Mesendoderm (in vitro differentiated cells): Measurements from ENCODE around the gene IL17RE.
"Not testable (repeated sequence)": the region's sequence is repeated elsewhere in the genome, so short reads cannot be mapped to it uniquely, and the experiment has no call there.

ENCODE experiments used
- DNase-seq: peaks from one replicate; pipeline ENCODE4 v3.0.0; 2013
- H2AK5ac ChIP-seq: 2 replicates; pipeline ENCODE4 v1.6.1; 2013; ENCODE audit warnings: low read length, inconsistent platforms
- H2BK120ac ChIP-seq: 2 replicates; pipeline ENCODE4 v1.6.1; 2013; ENCODE audit warnings: low read depth, mild to moderate bottlenecking, low read length, moderate library complexity, mixed read lengths
- H2BK15ac ChIP-seq: replicated peaks from 2 replicates; pipeline ENCODE4 v1.6.1; 2013; ENCODE audit warnings: low read depth, mild to moderate bottlenecking, moderate library complexity
- H2BK5ac ChIP-seq: 2 replicates; pipeline ENCODE4 v1.6.1; 2013; ENCODE audit warnings: low read length, inconsistent platforms
- H3K18ac ChIP-seq: 2 replicates; pipeline ENCODE4 v1.6.1; 2013; ENCODE audit warnings: mild to moderate bottlenecking, low read length, mixed read lengths
- H3K23ac ChIP-seq: one replicate; pipeline ENCODE4 v1.6.1; 2013; ENCODE audit warnings: low read length
- H3K27ac ChIP-seq: 2 replicates; pipeline ENCODE4 v1.5.1; 2013; ENCODE audit warnings: low read depth, mild to moderate bottlenecking, inconsistent platforms, low read length, moderate library complexity
- H3K27me3 ChIP-seq: 2 replicates; pipeline ENCODE4 v1.6.1; 2013; ENCODE audit warnings: low read length, control low read depth, mild to moderate bottlenecking, inconsistent platforms; ENCODE audit not compliant: insufficient read depth, poor library complexity
- H3K36me3 ChIP-seq: 2 replicates; pipeline ENCODE4 v1.6.1; 2013; ENCODE audit warnings: low read length, inconsistent platforms; ENCODE audit not compliant: control insufficient read depth, insufficient read depth
- H3K4ac ChIP-seq: one replicate; pipeline ENCODE4 v1.6.1; 2013; ENCODE audit warnings: low read depth, mild to moderate bottlenecking, low read length, moderate library complexity
- H3K4me1 ChIP-seq: 2 replicates; pipeline ENCODE4 v1.6.1; 2013; ENCODE audit warnings: low read depth, low read length, inconsistent platforms; ENCODE audit not compliant: control insufficient read depth
- H3K4me2 ChIP-seq: 2 replicates; pipeline ENCODE4 v1.6.1; 2013; ENCODE audit warnings: low read length
- H3K4me3 ChIP-seq: 2 replicates; pipeline ENCODE4 v1.5.1; 2013; ENCODE audit warnings: mild to moderate bottlenecking, low read length
- H3K56ac ChIP-seq: one replicate; pipeline ENCODE4 v1.6.1; 2013; ENCODE audit warnings: low read length
- H3K79me1 ChIP-seq: 2 replicates; pipeline ENCODE4 v1.6.1; 2013; ENCODE audit warnings: low read length, inconsistent platforms
- H3K79me2 ChIP-seq: 2 replicates; pipeline ENCODE4 v1.6.1; 2013; ENCODE audit warnings: mild to moderate bottlenecking, low read length; ENCODE audit not compliant: control insufficient read depth, insufficient read depth
- H3K9ac ChIP-seq: 2 replicates; pipeline ENCODE4 v1.6.1; 2013; ENCODE audit warnings: low read length, inconsistent platforms
- H4K5ac ChIP-seq: one replicate; pipeline ENCODE4 v1.6.1; 2013; ENCODE audit warnings: low read length
- H4K8ac ChIP-seq: one replicate; pipeline ENCODE4 v1.6.1; 2013; ENCODE audit warnings: low read depth, mild to moderate bottlenecking, control low read depth, low read length, moderate library complexity
- WGBS: extraction: QIAGEN DNeasy Blood & Tissue Kit; methylation state at CpG from one replicate; pipeline ENCODE4 v1.1.7; 2013; ENCODE audit warnings: low lambda C conversion rate, missing lambda C conversion rate; ENCODE audit not compliant: insufficient coverage; ENCODE audit errors: extremely low coverage; 5-methylcytosine and 5-hydroxymethylcytosine counted together

Gene IL17RE

DNA sequence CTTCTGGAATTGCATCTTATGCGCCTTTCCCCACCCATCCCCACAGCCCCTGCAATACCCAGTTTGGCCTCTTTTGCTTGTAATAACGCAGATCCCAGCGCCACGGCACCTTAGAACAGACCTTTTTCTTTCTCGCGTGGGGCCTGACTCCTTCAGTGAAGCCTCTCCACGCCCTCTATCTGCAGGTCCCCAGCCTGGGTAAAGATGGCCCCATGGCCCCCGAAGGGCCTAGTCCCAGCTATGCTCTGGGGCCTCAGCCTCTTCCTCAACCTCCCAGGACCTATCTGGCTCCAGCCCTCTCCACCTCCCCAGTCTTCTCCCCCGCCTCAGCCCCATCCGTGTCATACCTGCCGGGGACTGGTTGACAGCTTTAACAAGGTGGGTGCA is 31.6 kb downstream of the IL17RE start:
- peak overlapping the region; percentile 83 for H3K9ac ChIP-seq
- no peak overlapping the region for H2AK5ac ChIP-seq
- peak overlapping the region; percentile 83 for H3K4me3 ChIP-seq
- peak overlapping the region; percentile 57 for H3K4ac ChIP-seq
- no CpG with 5 or more reads among the region's 11 CpGs for WGBS
- no peaks in the 10 kb centered on the region for H3K79me2 ChIP-seq
- H3K56ac ChIP-seq, result peak overlapping the region; percentile 92
- H3K23ac ChIP-seq, result no peak overlapping the region
- peak overlapping the region; percentile 82 for H4K8ac ChIP-seq
- peak overlapping the region; percentile 94 for H3K4me2 ChIP-seq
- no peaks in the 10 kb centered on the region for H3K79me1 ChIP-seq
- no peaks in the 10 kb centered on the region for H3K36me3 ChIP-seq
- H3K27ac ChIP-seq, result no peak overlapping the region
- H2BK120ac ChIP-seq, result no peak overlapping the region
- no peak overlapping the region for H2BK15ac ChIP-seq
- no peak for DNase-seq
- no peak overlapping the region for H4K5ac ChIP-seq
- H2BK5ac ChIP-seq, result no peak overlapping the region
- H3K27me3 ChIP-seq, result no peaks in the 10 kb centered on the region
- peaks cover 3% of the 10 kb centered on the region for H3K4me1 ChIP-seq
- peak overlapping the region; percentile 89 for H3K18ac ChIP-seq

GRCh38 chr3:9934993-9935392 is 32.3 kb downstream of the IL17RE start:
- Histone ChIP-seq H3K9ac (no peak overlapping the region), H3K4me1 (peaks cover 3% of the 10 kb centered on the region), H3K27ac (no peak overlapping the region), H3K4ac (no peak overlapping the region), H3K18ac (no peak overlapping the region), H2AK5ac (no peak overlapping the region), H3K79me1 (no peaks in the 10 kb centered on the region), H4K5ac (no peak overlapping the region), H3K4me2 (no peak overlapping the region), H2BK15ac (no peak overlapping the region), H3K56ac (no peak overlapping the region), H3K27me3 (no peaks in the 10 kb centered on the region), H2BK5ac (no peak overlapping the region), H3K23ac (no peak overlapping the region), H3K36me3 (no peaks in the 10 kb centered on the region), H2BK120ac (no peak overlapping the region), H3K4me3 (no peak overlapping the region), H4K8ac (no peak overlapping the region), H3K79me2 (no peaks in the 10 kb centered on the region)
- no peak for DNase-seq
- no CpG with 5 or more reads among the region's 4 CpGs for WGBS

DNA sequence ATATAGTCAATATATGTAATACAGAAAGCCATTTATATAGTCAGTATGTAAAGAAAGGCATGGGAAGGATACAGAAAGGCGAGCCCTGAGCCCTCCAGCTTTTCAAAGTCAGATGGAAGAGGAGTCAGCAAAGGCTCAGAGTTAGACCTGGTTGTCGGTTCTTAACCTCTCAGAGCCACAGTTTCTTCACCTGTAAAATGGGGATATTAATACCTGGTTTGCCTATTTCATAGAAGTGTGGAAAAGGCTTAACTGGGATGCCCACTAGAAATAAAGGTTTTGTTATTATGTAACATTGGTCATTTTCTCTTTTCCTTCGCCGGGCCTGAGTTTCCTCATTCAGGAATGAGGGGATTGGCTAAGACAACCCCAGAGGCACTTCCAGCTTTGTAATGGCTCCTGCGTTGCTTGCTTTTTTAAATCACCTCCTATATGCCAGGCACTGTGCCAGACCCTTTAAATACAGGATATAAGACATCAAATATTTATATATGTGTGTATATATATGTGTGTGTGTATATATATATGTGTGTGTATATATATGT is 33.4 kb downstream of the IL17RE start:
- Histone ChIP-seq H3K23ac (no peak overlapping the region), H3K36me3 (no peaks in the 10 kb centered on the region), H3K9ac (no peak overlapping the region), H3K79me1 (no peaks in the 10 kb centered on the region), H3K4me1 (peaks cover 3% of the 10 kb centered on the region), H3K4ac (no peak overlapping the region), H3K79me2 (no peaks in the 10 kb centered on the region), H4K8ac (no peak overlapping the region), H3K18ac (no peak overlapping the region), H2AK5ac (no peak overlapping the region), H3K27ac (no peak overlapping the region), H4K5ac (no peak overlapping the region), H3K4me2 (no peak overlapping the region), H2BK120ac (no peak overlapping the region), H2BK5ac (no peak overlapping the region), H3K56ac (no peak overlapping the region), H2BK15ac (no peak overlapping the region), H3K4me3 (no peak overlapping the region), H3K27me3 (no peaks in the 10 kb centered on the region)
- WGBS, result no CpG with 5 or more reads among the region's 5 CpGs
- DNase-seq, result no peak

- Histone ChIP-seq H3K9ac (no peak overlapping the region), H3K23ac (no peak overlapping the region), H3K18ac (no peak overlapping the region), H3K27me3 (no peaks in the 10 kb centered on the region), H3K4ac (no peak overlapping the region), H3K79me1 (no peaks in the 10 kb centered on the region), H2AK5ac (no peak overlapping the region), H4K8ac (no peak overlapping the region), H3K36me3 (no peaks in the 10 kb centered on the region), H3K56ac (no peak overlapping the region), H3K4me2 (no peak overlapping the region), H3K79me2 (no peaks in the 10 kb centered on the region), H4K5ac (no peak overlapping the region), H3K4me1 (peaks cover 3% of the 10 kb centered on the region), H3K27ac (no peak overlapping the region), H2BK5ac (no peak overlapping the region), H2BK15ac (no peak overlapping the region), H2BK120ac (no peak overlapping the region), H3K4me3 (no peak overlapping the region)
- no CpG with 5 or more reads among the region's 13 CpGs for WGBS
- no peak for DNase-seq
Observed at GRCh38 chr3:9937486-9938238, 35.0 kb downstream of the IL17RE start.

- H3K23ac ChIP-seq, result no peak overlapping the region
- H4K5ac ChIP-seq, result no peak overlapping the region
- H3K4me2 ChIP-seq, result no peak overlapping the region
- no peak overlapping the region for H3K4me3 ChIP-seq
- DNase-seq, result no peak
- H3K9ac ChIP-seq, result no peak overlapping the region
- H3K27me3 ChIP-seq, result no peaks in the 10 kb centered on the region
- H3K18ac ChIP-seq, result no peak overlapping the region
- no peak overlapping the region for H3K27ac ChIP-seq
- no peak overlapping the region for H2BK5ac ChIP-seq
- H3K79me2 ChIP-seq, result no peaks in the 10 kb centered on the region
- H2BK120ac ChIP-seq, result no peak overlapping the region
- no peak overlapping the region for H3K56ac ChIP-seq
- no peak overlapping the region for H3K4ac ChIP-seq
- no peaks in the 10 kb centered on the region for H3K79me1 ChIP-seq
- WGBS, result no CpG with 5 or more reads among the region's 2 CpGs
- no peak overlapping the region for H2AK5ac ChIP-seq
- H3K4me1 ChIP-seq, result peaks cover 3% of the 10 kb centered on the region
- no peak overlapping the region for H2BK15ac ChIP-seq
- no peak overlapping the region for H4K8ac ChIP-seq
- H3K36me3 ChIP-seq, result no peaks in the 10 kb centered on the region
Observed at GRCh38 chr3:9938966-9939365, 36.3 kb downstream of the IL17RE start.

DNA sequence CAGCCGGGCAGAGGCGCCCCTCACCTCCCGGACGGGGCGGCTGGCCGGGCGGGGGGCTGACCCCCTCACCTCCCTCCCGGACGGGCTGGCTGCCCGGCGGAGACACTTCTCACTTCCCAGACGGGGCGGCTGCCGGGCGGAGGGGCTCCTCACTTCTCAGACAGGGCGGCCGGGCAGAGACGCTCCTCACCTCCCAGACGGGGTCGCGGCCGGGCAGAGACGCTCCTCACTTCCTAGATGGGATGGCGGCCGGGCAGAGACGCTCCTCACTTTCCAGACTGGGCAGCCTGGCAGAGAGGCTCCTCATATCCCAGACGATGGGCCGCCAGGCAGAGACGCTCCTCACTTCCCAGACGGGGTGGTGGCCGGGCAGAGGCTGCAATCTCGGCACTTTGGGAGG is 37.3 kb downstream of the IL17RE start:
- H3K27me3 ChIP-seq, result not testable (repeated sequence)
- WGBS, result no CpG with 5 or more reads among the region's 32 CpGs

More for the DNA sequence above, 37.3 kb downstream of the IL17RE start:
- not testable (repeated sequence) for H2AK5ac ChIP-seq, H3K9ac ChIP-seq, H3K79me1 ChIP-seq, H4K8ac ChIP-seq, H3K36me3 ChIP-seq, H3K56ac ChIP-seq, H2BK5ac ChIP-seq, H4K5ac ChIP-seq, H3K27ac ChIP-seq, H3K18ac ChIP-seq, DNase-seq, H2BK120ac ChIP-seq, H2BK15ac ChIP-seq, H3K4me2 ChIP-seq, H3K4me1 ChIP-seq, H3K79me2 ChIP-seq, H3K23ac ChIP-seq, H3K4ac ChIP-seq, H3K4me3 ChIP-seq
